HG03354 (cell line): Measurements from ENCODE around the gene PI4KA.
"Not testable (repeated sequence)": the region's sequence is repeated elsewhere in the genome, so short reads cannot be mapped to it uniquely, and the experiment has no call there.

Source experiments
- ATAC-seq: cut with Tn5 transposase; IDR thresholded peaks from one replicate; pipeline ENCODE4 v1.9.1; 2021; ENCODE audit warnings: mild to moderate bottlenecking; ENCODE audit not compliant: unreplicated experiment, poor library complexity, severe bottlenecking

Gene PI4KA

DNA sequence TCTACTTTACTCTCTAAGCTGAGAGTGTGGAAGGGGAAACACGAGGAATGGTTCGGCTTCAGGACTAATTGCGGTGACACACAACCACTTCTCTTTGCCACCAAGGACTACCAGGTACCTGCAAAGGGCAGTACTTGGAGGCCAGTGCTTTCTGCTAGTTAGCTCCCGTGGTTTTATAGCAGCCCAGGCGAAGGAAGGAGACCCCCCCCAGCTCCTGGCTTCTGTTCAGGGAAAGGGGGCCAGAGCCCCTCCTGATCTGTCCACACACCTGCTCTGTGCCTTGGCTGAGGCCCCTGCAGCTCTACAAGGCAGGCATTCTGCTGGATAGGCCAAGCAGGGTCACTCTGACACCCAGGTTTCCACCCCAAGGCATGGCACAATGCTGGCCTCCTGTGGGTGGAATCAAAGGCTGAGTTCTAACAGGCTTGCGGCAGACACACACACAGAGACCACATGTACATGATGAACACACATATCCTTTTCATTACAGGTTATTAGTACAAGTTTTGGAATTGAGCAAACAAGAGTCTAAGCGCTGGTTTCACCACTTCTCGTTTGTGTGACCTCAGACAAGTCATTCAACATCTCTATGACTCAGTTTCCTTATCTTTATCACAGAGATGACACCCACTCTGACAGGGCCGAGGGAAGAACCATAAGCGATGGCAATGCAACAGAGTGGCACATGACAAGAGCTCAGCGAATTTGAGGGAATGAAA, 77.2 kb downstream of the PI4KA start:
- ATAC-seq = no peak

DNA sequence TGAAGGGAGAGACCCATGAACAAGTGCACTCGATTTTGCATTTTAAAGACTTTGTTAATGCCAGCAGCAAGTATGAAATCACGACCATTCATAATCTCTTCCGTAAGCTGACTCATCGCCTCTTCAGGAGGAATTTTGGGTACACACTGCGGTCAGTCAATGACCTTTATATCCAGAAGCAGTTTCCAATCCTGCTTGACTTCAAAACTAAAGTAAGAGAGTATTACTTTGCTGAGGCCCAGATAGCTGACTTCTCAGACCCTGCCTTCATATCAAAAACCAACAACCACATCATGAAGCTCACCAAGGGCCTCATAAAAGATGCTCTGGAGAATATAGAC, 78.8 kb downstream of the PI4KA start:
- no peak for ATAC-seq

DNA sequence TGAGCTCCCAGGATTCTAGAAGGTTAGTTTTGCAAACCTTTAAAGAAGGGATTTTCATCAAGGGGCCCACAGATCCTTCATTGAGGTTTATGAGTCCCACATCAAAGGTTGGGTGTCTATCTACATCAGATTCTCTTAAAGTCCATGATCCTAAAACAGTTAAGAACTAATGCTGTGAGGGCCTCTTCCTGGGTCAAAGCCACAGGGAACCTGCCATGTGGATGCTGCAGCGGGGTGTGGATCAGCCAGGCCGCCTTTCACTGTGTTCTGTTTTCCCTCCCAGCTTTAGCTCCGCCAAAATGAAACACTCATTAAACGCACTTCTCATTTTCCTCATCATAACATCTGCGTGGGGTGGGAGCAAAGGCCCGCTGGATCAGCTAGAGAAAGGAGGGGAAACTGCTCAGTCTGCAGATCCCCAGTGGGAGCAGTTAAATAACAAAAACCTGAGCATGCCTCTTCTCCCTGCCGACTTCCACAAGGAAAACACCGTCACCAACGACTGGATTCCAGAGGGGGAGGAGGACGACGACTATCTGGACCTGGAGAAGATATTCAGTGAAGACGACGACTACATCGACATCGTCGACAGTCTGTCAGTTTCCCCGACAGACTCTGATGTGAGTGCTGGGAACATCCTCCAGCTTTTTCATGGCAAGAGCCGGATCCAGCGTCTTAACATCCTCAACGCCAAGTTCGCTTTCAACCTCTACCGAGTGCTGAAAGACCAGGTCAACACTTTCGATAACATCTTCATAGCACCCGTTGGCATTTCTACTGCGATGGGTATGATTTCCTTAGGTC, 79.4 kb downstream of the PI4KA start:
- no peak for ATAC-seq

- no peak for ATAC-seq
These were observed 81.0 kb downstream of the PI4KA start for GRCh38 chr22:20777420-20778177.

GRCh38 chr22:20776624-20777405, 81.8 kb downstream of the PI4KA start:
- no peak for ATAC-seq

GRCh38 chr22:20775342-20775895, 83.2 kb downstream of the PI4KA start:
- ATAC-seq = no peak

GRCh38 chr22:20774882-20775281, 83.7 kb downstream of the PI4KA start:
- no peak for ATAC-seq

DNA sequence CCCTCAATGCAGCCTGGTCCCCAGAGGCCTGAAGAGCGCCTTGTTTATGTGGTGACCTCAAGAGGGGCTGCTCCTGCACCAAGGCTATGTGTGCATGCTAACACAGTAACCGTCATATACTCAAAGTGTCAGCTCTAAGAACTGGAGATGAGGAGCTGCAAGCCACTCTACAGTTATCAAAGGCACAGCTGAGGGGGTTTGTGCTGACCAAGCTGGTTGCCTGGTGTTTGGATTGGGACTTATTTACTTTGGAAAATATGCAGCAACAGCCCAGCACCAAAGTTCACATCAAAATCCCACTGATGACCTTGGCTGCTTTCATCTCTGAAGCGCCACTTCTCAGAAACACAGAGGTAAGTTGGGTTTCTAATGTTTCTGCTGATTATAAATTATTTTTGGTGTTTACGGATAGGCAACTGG, 84.8 kb downstream of the PI4KA start, which contains the start of gene SERPIND1:
TSS of gene SERPIND1 (plus strand) at position 321 of the 420 bp plus-strand sequence. CDS start 5,200 bp downstream, outside the sequence.
- ATAC-seq = no peak

DNA sequence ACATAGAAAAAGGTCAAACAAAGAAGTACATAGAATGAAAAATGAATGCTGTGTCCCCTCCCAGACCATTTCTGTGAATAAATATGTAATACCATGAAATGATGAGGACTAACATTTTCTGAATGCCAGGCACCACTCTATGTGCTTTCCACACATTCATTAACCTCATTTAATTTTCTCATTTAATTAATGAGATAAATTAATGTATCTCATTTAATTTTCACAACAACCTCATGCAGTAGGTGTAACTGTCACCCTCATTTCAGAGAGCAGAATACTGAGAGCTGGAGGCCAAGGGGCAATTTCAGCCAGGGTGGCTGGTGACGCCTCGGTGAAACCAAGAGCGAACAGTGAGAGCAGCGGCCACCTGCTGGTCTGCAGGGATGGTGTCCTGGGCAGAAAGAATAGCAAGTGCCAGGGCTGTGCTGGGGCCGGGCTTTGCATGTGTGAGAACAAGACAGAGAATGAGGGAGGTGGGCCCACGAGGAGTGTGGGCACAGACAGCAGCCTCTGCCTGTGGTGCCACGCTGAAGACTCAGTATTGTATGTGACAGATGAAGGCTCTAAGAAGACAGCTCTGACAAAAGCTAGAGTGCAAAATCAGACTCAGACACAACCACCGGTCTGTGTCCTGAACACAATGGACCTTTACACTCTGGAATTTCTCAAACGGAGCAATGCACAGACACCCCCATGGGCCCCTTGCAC, 86.5 kb downstream of the PI4KA start:
- no peak for ATAC-seq

DNA sequence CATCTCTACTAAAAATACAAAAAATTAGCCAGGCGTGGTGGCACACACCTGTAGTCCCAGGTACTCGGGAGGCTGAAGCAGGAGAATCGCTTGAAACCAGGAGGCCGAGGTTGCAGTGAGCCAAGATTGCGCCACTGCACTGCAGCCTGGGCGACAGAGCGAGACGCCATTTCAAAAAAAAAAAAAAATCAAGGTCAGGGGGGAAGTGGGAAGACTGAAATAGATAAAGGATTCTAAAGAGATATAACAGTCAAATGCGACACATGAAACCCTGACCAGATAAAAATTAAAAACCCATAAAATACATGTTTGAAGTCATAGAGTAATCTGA, 89.2 kb downstream of the PI4KA start:
- not testable (repeated sequence) for ATAC-seq

DNA sequence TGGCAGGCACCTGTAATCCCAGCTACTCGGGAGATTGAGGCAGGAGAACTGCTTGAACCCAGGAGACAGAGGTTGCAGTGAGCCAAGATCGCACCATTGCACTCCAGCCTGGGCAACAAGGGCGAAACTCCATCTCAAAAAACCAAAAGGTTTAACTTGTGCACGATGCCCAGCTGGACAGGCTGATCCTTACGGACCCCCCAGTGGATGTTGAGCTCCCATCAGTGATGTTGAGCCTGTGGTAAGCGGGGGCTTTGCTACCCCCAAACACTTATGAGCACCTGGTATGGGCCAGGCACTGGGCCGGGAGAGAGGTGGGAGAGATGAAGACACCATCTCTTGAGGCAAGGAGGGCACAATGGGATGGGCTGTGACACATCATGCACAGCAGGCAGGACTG, 92.1 kb downstream of the PI4KA start:
- ATAC-seq = no peak

- ATAC-seq = no peak
These were observed 92.7 kb downstream of the PI4KA start for GRCh38 chr22:20765938-20766337.

GRCh38 chr22:20764729-20765128, 93.9 kb downstream of the PI4KA start:
- no peak for ATAC-seq

GRCh38 chr22:20764471-20764720, 94.2 kb downstream of the PI4KA start:
- no peak for ATAC-seq

DNA sequence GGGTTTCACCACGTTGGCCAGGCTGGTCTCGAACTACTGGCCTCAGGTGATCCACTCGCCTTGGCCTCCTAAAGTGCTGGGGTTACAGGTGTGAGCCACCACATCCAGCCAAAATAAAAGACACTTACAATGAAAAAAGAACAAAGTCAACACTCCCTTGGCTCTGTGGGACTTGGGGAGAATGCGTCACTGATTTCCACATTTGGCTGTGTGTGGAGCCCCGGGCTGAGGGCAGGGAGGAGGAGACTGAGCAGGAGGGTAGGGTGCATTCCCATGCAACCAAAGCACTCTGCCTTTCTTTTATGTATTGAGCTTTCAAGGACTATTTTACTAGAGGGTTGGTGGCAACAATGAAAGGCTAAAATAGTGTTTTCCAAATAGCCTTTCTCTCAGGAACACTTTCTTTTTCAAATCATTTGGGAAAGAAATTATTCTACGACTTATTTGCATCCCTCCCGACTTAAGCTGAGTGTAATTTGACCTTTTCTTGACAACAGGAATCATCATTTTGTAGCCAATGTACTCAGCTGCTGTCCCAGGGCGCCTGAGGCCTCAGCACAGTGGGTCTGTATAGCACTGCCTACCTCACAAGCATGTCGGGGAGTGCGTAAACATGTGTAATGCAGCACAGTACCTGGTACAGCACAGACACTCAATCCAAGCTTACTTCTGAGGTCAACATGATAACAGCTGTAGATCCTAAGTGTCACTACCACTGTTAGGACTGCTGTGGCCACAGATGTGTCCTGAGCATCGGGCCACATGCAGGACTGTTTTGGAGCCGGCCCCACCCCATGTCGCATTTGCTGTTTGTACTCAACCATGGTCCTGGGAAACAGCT, 94.8 kb downstream of the PI4KA start:
- no peak for ATAC-seq

DNA sequence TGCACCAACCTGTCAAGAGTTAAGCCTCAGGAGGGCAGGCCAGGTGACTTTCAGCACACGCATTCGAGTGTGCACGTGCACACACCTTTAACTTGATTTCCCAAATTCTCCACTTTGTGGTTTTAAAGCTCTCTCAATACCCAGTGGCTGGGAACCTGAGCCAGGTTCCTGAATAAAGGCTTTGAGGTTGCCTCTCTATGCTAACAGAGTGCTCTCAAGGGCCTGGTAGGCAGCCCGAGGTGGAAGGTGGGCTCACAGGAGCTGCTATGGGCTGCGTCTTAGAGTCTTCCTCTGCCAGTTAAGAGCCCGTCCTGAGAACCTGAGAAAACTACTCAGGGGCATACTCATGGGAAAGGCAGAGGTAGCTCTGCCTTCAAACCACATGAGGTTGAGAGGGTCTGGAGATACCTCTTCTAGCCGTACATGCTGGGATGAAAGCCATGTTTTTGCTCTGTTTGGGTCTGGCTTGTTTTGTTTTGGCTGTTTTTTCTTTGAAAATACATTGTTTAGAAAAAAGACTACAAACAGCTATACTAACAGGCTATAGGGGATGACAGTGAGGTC, 96.3 kb downstream of the PI4KA start:
- no peak for ATAC-seq

GRCh38 chr22:20761536-20761935, 97.1 kb downstream of the PI4KA start:
- no peak for ATAC-seq

DNA sequence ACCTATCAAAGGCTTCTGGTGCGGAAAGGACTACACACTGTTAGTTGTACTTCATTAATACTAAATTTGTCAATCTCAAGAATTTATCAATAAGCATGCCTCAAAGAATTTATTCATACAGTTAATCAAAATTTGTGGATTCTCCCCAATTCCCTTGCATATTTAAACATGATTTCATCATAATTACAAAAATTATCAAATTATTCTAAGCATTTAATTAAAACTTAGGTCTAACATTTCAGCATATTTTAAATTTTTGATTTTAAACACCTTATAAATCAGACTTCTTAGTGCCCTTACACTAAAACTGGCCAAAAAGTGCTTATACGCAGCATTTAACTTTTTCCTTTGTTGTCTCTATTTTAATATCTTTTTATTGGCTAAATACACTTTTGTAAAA, 98.5 kb downstream of the PI4KA start:
- ATAC-seq = no peak
